ENCODE results near the gene GSTA2.
"Not testable (repeated sequence)": the region's sequence is repeated elsewhere in the genome, so short reads cannot be mapped to it uniquely, and the experiment has no call there.

Gene GSTA2

DNA sequence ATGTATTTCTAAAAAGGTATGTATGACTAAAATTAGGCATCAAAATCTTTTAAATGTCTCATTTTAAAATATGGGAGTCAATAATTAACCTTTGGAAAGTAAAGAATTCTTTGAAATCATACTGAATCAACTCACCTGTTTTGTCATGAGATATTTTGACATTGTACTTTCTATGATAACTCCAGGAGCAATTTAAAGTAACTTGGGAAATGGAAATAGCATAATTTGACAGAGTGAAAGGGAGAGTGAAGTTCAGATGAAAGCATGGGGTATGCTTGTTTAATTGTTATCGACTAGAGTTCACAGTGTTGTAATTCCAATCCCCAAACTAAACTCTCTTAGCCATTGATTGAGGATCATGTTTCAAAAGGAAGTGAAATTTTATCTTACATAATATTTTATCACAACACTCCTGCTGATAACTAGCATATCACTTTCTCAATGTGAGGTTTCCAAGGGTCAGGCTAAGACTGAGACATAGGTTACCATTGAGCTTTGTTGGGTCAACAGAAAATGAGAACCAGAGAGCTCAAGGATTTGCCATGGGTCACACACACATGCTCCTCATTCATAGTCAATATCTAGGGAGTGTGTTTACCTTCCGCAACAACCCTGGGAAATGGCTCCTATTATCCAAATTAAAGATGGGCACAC, 38.0 kb upstream of the GSTA2 start:
- no peak overlapping the region for H3K4me3 ChIP-seq (ENCODE audit: low read length)
- no peak overlapping the region for H3K4me2 ChIP-seq (ENCODE audit: low read depth, low read length)
- H3K9ac ChIP-seq (ENCODE audit: low read length), result no peak overlapping the region

DNA sequence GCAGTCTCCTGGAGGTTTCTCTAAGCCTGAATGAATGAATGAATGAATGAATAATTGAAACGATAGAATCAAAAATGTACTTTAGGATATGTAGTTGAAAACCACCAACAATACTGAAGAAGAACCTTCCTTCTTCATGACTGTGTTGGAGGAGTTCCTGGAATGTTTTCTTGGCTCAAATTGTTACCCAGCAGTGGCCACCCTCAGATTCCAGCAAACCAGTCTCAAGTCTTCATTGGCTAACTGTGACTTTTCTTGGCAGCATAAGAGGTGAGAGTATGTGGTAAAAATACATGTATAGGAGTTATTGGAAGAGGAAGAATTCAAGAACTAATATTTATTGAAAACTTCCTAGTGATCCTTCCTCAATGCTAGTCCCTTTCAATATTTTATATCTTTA, 36.0 kb upstream of the GSTA2 start:
- not testable (repeated sequence) for H3K9ac ChIP-seq (ENCODE audit: low read length); H3K4me1 ChIP-seq (ENCODE audit: low read length); H3K36me3 ChIP-seq (replicated peaks; ENCODE audit: insufficient read depth, low read length); H2AFZ ChIP-seq (ENCODE audit: low read length); DNase-seq; H3K4me2 ChIP-seq (ENCODE audit: low read depth, low read length); H3F3A ChIP-seq (ENCODE audit: insufficient read depth, low read length); H3K27ac ChIP-seq (ENCODE audit: low read length); H3K9me3 ChIP-seq (replicated peaks; ENCODE audit: insufficient read depth, low read length); H3K79me2 ChIP-seq (ENCODE audit: low read length); H3K9me2 ChIP-seq (replicated peaks; ENCODE audit: insufficient read depth, low read length); H4K20me1 ChIP-seq (ENCODE audit: insufficient read depth, low read length); H3K4me3 ChIP-seq (ENCODE audit: low read length); H3K27me3 ChIP-seq (replicated peaks; ENCODE audit: insufficient read depth, low read length)

More for the DNA sequence above, 38.0 kb upstream of the GSTA2 start:
- Histone ChIP-seq H2AFZ (ENCODE audit: low read length) (no peak overlapping the region), H3K27ac (ENCODE audit: low read length) (no peak overlapping the region), H3K36me3 (replicated peaks; ENCODE audit: insufficient read depth, low read length) (no peaks in the 10 kb centered on the region), H3F3A (ENCODE audit: insufficient read depth, low read length) (no peaks in the 10 kb centered on the region), H3K27me3 (replicated peaks; ENCODE audit: insufficient read depth, low read length) (no peaks in the 10 kb centered on the region), H3K4me1 (ENCODE audit: low read length) (no peaks in the 10 kb centered on the region), H3K9me3 (replicated peaks; ENCODE audit: insufficient read depth, low read length) (no peaks in the 10 kb centered on the region), H3K9me2 (replicated peaks; ENCODE audit: insufficient read depth, low read length) (no peaks in the 10 kb centered on the region), H4K20me1 (ENCODE audit: insufficient read depth, low read length) (no peaks in the 10 kb centered on the region), H3K79me2 (ENCODE audit: low read length) (no peaks in the 10 kb centered on the region)
- no peak for DNase-seq
- TF ChIP-seq EZH2 (optimal IDR thresholded peaks at IDR 0.05; ENCODE audit: low read depth, low read length), result no peak
- no peak for TF ChIP-seq EZH2phosphoT487 (IDR thresholded peaks at IDR 0.05; ENCODE audit: low read length)
- TF ChIP-seq, protein P1, sequence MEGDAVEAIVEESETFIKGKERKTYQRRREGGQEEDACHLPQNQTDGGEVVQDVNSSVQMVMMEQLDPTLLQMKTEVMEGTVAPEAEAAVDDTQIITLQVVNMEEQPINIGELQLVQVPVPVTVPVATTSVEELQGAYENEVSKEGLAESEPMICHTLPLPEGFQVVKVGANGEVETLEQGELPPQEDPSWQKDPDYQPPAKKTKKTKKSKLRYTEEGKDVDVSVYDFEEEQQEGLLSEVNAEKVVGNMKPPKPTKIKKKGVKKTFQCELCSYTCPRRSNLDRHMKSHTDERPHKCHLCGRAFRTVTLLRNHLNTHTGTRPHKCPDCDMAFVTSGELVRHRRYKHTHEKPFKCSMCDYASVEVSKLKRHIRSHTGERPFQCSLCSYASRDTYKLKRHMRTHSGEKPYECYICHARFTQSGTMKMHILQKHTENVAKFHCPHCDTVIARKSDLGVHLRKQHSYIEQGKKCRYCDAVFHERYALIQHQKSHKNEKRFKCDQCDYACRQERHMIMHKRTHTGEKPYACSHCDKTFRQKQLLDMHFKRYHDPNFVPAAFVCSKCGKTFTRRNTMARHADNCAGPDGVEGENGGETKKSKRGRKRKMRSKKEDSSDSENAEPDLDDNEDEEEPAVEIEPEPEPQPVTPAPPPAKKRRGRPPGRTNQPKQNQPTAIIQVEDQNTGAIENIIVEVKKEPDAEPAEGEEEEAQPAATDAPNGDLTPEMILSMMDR (IDR thresholded peaks at IDR 0.05; ENCODE audit: low read length), result no peak

DNA sequence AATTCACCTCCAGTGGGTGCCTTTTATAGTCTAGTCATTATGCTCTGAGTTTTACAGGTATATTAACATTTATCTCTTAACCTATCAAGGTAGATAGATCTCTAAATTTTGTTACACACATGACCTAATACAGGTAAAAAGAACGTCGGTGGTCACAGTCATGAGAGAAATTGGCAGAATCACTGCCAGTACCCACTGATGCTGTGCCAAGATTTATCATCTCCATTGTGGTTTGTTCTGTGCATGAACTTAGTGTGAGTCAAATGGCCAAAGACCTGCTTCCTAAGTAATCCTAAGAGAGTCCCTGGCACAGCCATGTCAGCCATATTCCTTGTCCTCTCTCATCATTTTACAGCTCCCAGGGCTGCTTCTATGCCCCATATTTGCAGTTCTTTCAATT, 31.1 kb upstream of the GSTA2 start:
- H3K27me3 ChIP-seq (replicated peaks; ENCODE audit: insufficient read depth, low read length); H3K9me3 ChIP-seq (replicated peaks; ENCODE audit: insufficient read depth, low read length); H4K20me1 ChIP-seq (ENCODE audit: insufficient read depth, low read length); DNase-seq; H3K36me3 ChIP-seq (replicated peaks; ENCODE audit: insufficient read depth, low read length); H3K4me1 ChIP-seq (ENCODE audit: low read length); H3K4me2 ChIP-seq (ENCODE audit: low read depth, low read length); H3K79me2 ChIP-seq (ENCODE audit: low read length); H2AFZ ChIP-seq (ENCODE audit: low read length); H3K9me2 ChIP-seq (replicated peaks; ENCODE audit: insufficient read depth, low read length); H3F3A ChIP-seq (ENCODE audit: insufficient read depth, low read length); H3K27ac ChIP-seq (ENCODE audit: low read length); H3K4me3 ChIP-seq (ENCODE audit: low read length); H3K9ac ChIP-seq (ENCODE audit: low read length): not testable (repeated sequence)

DNA sequence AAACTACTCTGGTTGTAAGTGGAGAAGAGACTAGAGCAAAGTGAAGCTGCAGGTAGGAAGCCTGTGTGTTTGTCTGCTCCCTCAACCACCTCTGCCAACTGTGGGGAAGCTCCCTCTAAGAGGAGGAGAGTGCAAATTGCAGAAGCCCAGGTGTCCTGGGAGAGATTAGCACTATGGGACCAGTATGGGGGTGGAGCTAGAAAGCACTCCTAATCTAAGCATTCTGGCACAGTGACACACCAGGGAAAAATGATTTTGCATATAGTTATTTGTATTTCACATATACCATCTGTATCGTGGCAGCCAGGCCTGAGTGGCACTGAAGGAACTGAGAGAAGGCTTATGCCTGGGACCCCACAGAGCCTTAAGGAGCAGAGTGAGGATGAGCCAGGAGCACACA, 27.6 kb upstream of the GSTA2 start:
- no peak overlapping the region for H2AFZ ChIP-seq (ENCODE audit: low read length)
- H3K9me2 ChIP-seq (replicated peaks; ENCODE audit: insufficient read depth, low read length), result no peaks in the 10 kb centered on the region
- H3K4me2 ChIP-seq (ENCODE audit: low read depth, low read length), result no peak overlapping the region
- no peak overlapping the region for H3K4me3 ChIP-seq (ENCODE audit: low read length)
- H3K27me3 ChIP-seq (replicated peaks; ENCODE audit: insufficient read depth, low read length), result no peaks in the 10 kb centered on the region
- H3K9me3 ChIP-seq (replicated peaks; ENCODE audit: insufficient read depth, low read length), result no peaks in the 10 kb centered on the region
- H3K4me1 ChIP-seq (ENCODE audit: low read length), result no peaks in the 10 kb centered on the region
- H3K9ac ChIP-seq (ENCODE audit: low read length), result no peak overlapping the region
- TF ChIP-seq EZH2phosphoT487 (IDR thresholded peaks at IDR 0.05; ENCODE audit: low read length) (no peak), EZH2 (optimal IDR thresholded peaks at IDR 0.05; ENCODE audit: low read depth, low read length) (no peak)
- TF ChIP-seq, protein P1 (IDR thresholded peaks at IDR 0.05; ENCODE audit: low read length), result no peak
- no peaks in the 10 kb centered on the region for H3K79me2 ChIP-seq (ENCODE audit: low read length)
- H3K36me3 ChIP-seq (replicated peaks; ENCODE audit: insufficient read depth, low read length), result no peaks in the 10 kb centered on the region
- H4K20me1 ChIP-seq (ENCODE audit: insufficient read depth, low read length), result no peaks in the 10 kb centered on the region
- no peaks in the 10 kb centered on the region for H3F3A ChIP-seq (ENCODE audit: insufficient read depth, low read length)
- no peak for DNase-seq
- no peak overlapping the region for H3K27ac ChIP-seq (ENCODE audit: low read length)

DNA sequence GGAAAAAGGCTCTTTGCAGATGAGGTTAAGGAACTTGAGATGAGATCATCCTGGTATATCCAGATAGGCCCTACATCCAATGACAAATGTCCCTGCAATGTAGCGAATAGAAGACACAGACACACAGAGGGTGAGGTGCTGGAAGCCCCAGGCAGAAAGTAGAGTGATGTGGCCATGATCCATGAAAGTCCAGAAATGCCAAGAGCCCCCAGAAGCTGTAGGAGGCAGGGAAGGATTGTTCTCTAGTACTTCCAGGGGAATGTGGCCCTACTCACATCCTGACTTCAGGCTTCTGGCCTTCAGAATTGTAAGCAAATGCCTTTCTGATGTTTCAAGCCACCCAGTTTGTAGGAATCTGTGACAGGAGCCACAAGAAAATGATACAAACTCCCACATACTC, 26.4 kb upstream of the GSTA2 start:
- H3K9me2 ChIP-seq (replicated peaks; ENCODE audit: insufficient read depth, low read length); H3K27ac ChIP-seq (ENCODE audit: low read length); H3K4me1 ChIP-seq (ENCODE audit: low read length); H3K4me3 ChIP-seq (ENCODE audit: low read length); H3K9ac ChIP-seq (ENCODE audit: low read length); H3K27me3 ChIP-seq (replicated peaks; ENCODE audit: insufficient read depth, low read length); H3K36me3 ChIP-seq (replicated peaks; ENCODE audit: insufficient read depth, low read length); DNase-seq; H4K20me1 ChIP-seq (ENCODE audit: insufficient read depth, low read length); H3K4me2 ChIP-seq (ENCODE audit: low read depth, low read length); H3K9me3 ChIP-seq (replicated peaks; ENCODE audit: insufficient read depth, low read length); H3F3A ChIP-seq (ENCODE audit: insufficient read depth, low read length); H2AFZ ChIP-seq (ENCODE audit: low read length); H3K79me2 ChIP-seq (ENCODE audit: low read length): not testable (repeated sequence)

Measured in MM.1S (cell line).